Measurements from ENCODE around the gene KEAP1. TPM values are rescaled to one million over a fixed set of nuclear protein-coding genes. Genes with fewer than 3 reads are reported as not detected.
A peak's percentile ranks its signal among the peaks of the same experiment; 100 is the strongest.
"Not testable (repeated sequence)": the region's sequence is repeated elsewhere in the genome, so short reads cannot be mapped to it uniquely, and the experiment has no call there.

KEAP1 gene
- polyA plus RNA-seq, 3 donors from 2014 or later: 49.2 to 86.9 (median 71.6) TPM

GRCh38 chr19:10539016-10539415 is 35.9 kb upstream of the KEAP1 start:
- H3K9me3 Mint-ChIP-seq; H3K36me3 Mint-ChIP-seq; DNase-seq; H3K27me3 Mint-ChIP-seq (ENCODE audit: low read depth in 3 of 3): not testable (repeated sequence)
- H3K4me3 Mint-ChIP-seq: peak overlapping the region; percentile 56 to 84 (median 69)
- H3K27ac Mint-ChIP-seq: peak overlapping the region in 3 of 6 donors; percentile 29 to 81 (median 77)
- H3K4me1 Mint-ChIP-seq: peaks cover 19 to 29% of the 10 kb centered on the region in 2 donors

GRCh38 chr19:10538204-10538983 is 35.2 kb upstream of the KEAP1 start:
- H3K27ac Mint-ChIP-seq: peak overlapping the region in 3 of 6 donors; percentile 34 to 81 (median 77)

GRCh38 chr19:10537668-10538067 is 34.5 kb upstream of the KEAP1 start:
- Mint-ChIP-seq H3K36me3 (no peaks in the 10 kb centered on the region), H3K9me3 (no peaks in the 10 kb centered on the region), H3K27ac (no peak overlapping the region), H3K4me1 (peaks cover 11 to 22% of the 10 kb centered on the region in 2 donors), H3K27me3 (ENCODE audit: low read depth in 3 of 3) (peaks cover 0 to 6% (median 0%) of the 10 kb centered on the region in 3 donors), H3K4me3 (no peak overlapping the region)
- DNase-seq: no peak

More at GRCh38 chr19:10538204-10538983, 35.2 kb upstream of the KEAP1 start:
- Mint-ChIP-seq H3K9me3 (no peaks in the 10 kb centered on the region), H3K36me3 (no peaks in the 10 kb centered on the region), H3K4me3 (peak overlapping the region; percentile 56 to 84 (median 69)), H3K27me3 (ENCODE audit: low read depth in 3 of 3) (peaks cover 0 to 5% (median 5%) of the 10 kb centered on the region in 3 donors), H3K4me1 (peaks cover 19 to 28% of the 10 kb centered on the region in 2 donors)
- DNase-seq: no peak

- peaks cover 11 to 17% of the 10 kb centered on the region in 2 donors for H3K4me1 Mint-ChIP-seq
- H3K9me3 Mint-ChIP-seq: no peaks in the 10 kb centered on the region
- no peak overlapping the region for H3K4me3 Mint-ChIP-seq
- H3K27me3 Mint-ChIP-seq (ENCODE audit: low read depth in 3 of 3): peaks cover 0 to 7% (median 0%) of the 10 kb centered on the region in 3 donors
- DNase-seq: no peak
- H3K27ac Mint-ChIP-seq: no peak overlapping the region
- no peaks in the 10 kb centered on the region for H3K36me3 Mint-ChIP-seq
These were observed 32.5 kb upstream of the KEAP1 start for GRCh38 chr19:10535613-10536012.

- Mint-ChIP-seq H3K9me3 (no peaks in the 10 kb centered on the region), H3K4me3 (no peak overlapping the region), H3K4me1 (peaks cover 8 to 11% of the 10 kb centered on the region in 2 donors), H3K27ac (no peak overlapping the region), H3K36me3 (no peaks in the 10 kb centered on the region), H3K27me3 (ENCODE audit: low read depth in 3 of 3) (peaks cover 0 to 5% (median 0%) of the 10 kb centered on the region in 3 donors)
- no peak for DNase-seq
These were observed 30.7 kb upstream of the KEAP1 start for GRCh38 chr19:10533646-10534386.

GRCh38 chr19:10532457-10532856 is 29.3 kb upstream of the KEAP1 start:
- H3K36me3 Mint-ChIP-seq: no peaks in the 10 kb centered on the region
- H3K9me3 Mint-ChIP-seq: no peaks in the 10 kb centered on the region
- no peak overlapping the region for H3K27ac Mint-ChIP-seq
- peaks cover 0 to 2% (median 0%) of the 10 kb centered on the region in 3 donors for H3K27me3 Mint-ChIP-seq (ENCODE audit: low read depth in 3 of 3)
- peaks cover 0 to 3% of the 10 kb centered on the region in 2 donors for H3K4me1 Mint-ChIP-seq
- no peak overlapping the region for H3K4me3 Mint-ChIP-seq
- DNase-seq: no peak

- H3K27ac Mint-ChIP-seq: peak overlapping the region in 1 of 6 donors; percentile 8
- not testable (repeated sequence) for DNase-seq, H3K36me3 Mint-ChIP-seq, H3K9me3 Mint-ChIP-seq, H3K4me3 Mint-ChIP-seq
- peaks cover 29 to 30% of the 10 kb centered on the region in 2 donors for H3K4me1 Mint-ChIP-seq
- H3K27me3 Mint-ChIP-seq (ENCODE audit: low read depth in 3 of 3): peaks cover 3 to 16% (median 6%) of the 10 kb centered on the region in 3 donors
These were observed 23.7 kb upstream of the KEAP1 start for GRCh38 chr19:10526887-10527286.

GRCh38 chr19:10525636-10526035 is 22.5 kb upstream of the KEAP1 start:
- Mint-ChIP-seq H3K27me3 (ENCODE audit: low read depth in 3 of 3) (peaks cover 3 to 19% (median 10%) of the 10 kb centered on the region in 3 donors), H3K27ac (peak overlapping the region; percentile 55 to 90 (median 78)), H3K9me3 (no peaks in the 10 kb centered on the region), H3K36me3 (no peaks in the 10 kb centered on the region), H3K4me1 (peaks cover 40 to 42% of the 10 kb centered on the region in 2 donors), H3K4me3 (peak overlapping the region in 2 of 5 donors; percentile 30 to 47)
- DNase-seq: no peak

- H3K27ac Mint-ChIP-seq: peak overlapping the region; percentile 93 to 100 (median 99)
- peaks cover 8 to 32% (median 25%) of the 10 kb centered on the region in 3 donors for H3K27me3 Mint-ChIP-seq (ENCODE audit: low read depth in 3 of 3)
- no peaks in the 10 kb centered on the region for H3K36me3 Mint-ChIP-seq
- H3K4me1 Mint-ChIP-seq: peaks cover 63% of the 10 kb centered on the region in 2 donors
- H3K9me3 Mint-ChIP-seq: no peaks in the 10 kb centered on the region
- peak; percentile 87 to 90 (median 87) for DNase-seq
- peak overlapping the region; percentile 77 to 85 (median 78) for H3K4me3 Mint-ChIP-seq
These were observed 20.0 kb upstream of the KEAP1 start for GRCh38 chr19:10523135-10523636.

GRCh38 chr19:10521461-10522171 is 18.5 kb upstream of the KEAP1 start:
- H3K9me3 Mint-ChIP-seq: no peaks in the 10 kb centered on the region
- H3K27me3 Mint-ChIP-seq (ENCODE audit: low read depth in 3 of 3): peaks cover 16 to 44% (median 32%) of the 10 kb centered on the region in 3 donors
- DNase-seq: peak in 2 of 3 donors; percentile 46 to 50
- peaks cover 0 to 4% (median 3%) of the 10 kb centered on the region in 3 donors for H3K36me3 Mint-ChIP-seq
- peaks cover 65 to 66% of the 10 kb centered on the region in 2 donors for H3K4me1 Mint-ChIP-seq
- H3K27ac Mint-ChIP-seq: peak overlapping the region; percentile 93 to 100 (median 99)
- peak overlapping the region; percentile 67 to 92 (median 77) for H3K4me3 Mint-ChIP-seq

- Mint-ChIP-seq H3K27ac (peak overlapping the region; percentile 93 to 100 (median 99)), H3K27me3 (ENCODE audit: low read depth in 3 of 3) (peaks cover 24 to 53% (median 41%) of the 10 kb centered on the region in 3 donors), H3K36me3 (peaks cover 3 to 8% (median 6%) of the 10 kb centered on the region in 3 donors), H3K4me3 (peak overlapping the region; percentile 72 to 99 (median 81)), H3K4me1 (peaks cover 64 to 66% of the 10 kb centered on the region in 2 donors), H3K9me3 (no peaks in the 10 kb centered on the region)
- peak in 2 of 3 donors; percentile 56 to 62 for DNase-seq
These were observed 17.6 kb upstream of the KEAP1 start for GRCh38 chr19:10520652-10521318.

- Mint-ChIP-seq H3K27ac (peak overlapping the region; percentile 93 to 100 (median 100)), H3K4me1 (peaks cover 59 to 67% of the 10 kb centered on the region in 2 donors), H3K9me3 (no peaks in the 10 kb centered on the region), H3K36me3 (peaks cover 10 to 17% (median 13%) of the 10 kb centered on the region in 3 donors), H3K27me3 (ENCODE audit: low read depth in 3 of 3) (peaks cover 32 to 66% (median 54%) of the 10 kb centered on the region in 3 donors), H3K4me3 (peak overlapping the region; percentile 92 to 99 (median 93))
- DNase-seq: no peak
These were observed 16.3 kb upstream of the KEAP1 start for GRCh38 chr19:10519421-10519820.
